GM20431 (cell line): ENCODE measurements around the gene IRF4.

Experiments used
- in situ Hi-C: fragments of 300-500 bp; cut with MseI, MboI; formaldehyde crosslinking; loops from one replicate; pipeline ENCODE4 v1.15.0; 2020; ENCODE audit warnings: low sequenced_read_pairs; ENCODE audit not compliant: unreplicated experiment

IRF4 gene

DNA sequence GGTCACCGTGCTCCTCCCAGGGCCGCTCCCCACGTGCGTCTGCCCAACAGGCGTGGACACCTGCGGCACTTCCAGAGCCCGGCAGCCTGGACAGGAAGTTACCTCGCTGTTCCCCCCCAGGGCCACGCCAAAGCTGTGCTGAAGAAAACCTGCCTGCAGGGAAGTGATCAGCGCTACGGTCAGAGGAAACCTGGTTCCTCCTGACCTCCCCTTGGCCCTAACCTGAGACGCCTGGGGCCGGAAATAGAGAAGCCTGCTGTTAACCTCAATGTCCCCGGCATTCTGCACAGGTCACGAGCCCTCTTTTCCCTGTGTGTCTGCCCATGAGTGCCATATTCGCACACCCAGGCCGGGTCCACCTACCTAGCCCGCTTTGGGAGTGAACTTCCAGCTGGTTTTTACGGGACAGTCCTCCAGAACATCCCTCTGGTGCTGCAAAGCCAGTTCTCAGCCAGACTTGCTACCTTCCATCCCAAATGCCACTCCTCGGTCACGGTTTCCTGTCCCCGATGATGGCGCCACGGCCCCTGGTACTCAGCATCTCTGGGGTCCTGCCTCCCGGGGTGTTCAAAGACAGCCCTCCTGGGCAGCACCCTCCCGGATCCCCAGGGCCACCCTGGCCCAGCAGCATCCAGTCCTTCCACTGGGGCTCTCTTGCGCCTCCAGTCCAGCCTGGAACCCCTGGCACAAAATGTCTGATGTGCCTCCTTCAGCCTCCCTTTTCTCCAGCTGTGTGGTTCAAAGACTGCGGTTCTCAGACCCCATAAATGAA, 12.0 kb upstream of the IRF4 start:
- in situ Hi-C loops: no loop called here

DNA sequence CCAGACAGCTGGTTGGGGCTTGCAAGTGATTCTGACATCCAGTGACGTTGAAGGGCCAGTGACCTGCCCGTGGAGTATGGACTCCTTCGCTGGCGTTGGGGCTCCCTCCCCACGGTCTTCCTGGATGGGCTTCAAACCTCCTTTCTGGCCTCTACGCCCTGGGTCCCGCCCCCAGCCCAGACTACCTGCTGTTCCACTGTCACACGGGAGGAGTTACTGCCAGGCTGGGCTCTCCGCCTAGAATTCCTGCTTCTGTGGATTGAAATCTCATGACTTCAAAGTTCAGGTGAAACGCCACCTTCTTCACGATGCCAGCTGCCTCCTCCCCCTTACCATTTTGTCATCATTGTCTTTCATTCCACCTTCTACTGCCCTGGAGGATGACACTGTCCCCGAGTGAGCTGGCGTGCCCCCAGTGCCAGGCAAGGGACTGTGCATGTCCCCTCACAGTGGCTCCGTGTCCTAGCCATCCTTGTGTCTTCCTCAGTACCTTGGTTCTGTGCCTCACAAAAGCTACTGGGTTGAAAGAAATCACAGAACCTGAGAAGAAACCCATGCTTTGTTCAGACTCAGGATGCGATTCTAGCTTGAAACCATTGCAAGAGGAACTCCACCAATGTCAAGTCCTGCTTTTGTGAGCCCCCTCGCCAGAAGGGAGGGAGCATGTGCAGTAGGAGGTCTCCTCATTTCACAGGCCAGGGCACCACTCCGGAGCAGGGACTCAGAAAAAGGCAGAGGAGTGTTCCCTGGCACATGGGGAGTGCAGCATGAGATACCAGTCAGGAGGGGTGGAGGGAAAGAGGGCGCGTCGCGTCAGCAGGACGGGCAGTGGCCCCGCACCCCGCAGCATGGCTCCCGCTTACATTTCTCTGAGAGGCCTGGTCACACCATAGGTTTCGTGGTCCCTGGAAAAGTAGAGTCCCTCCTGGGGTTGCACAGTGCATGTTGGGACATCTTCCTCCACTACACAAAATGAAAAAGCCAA, 11.0 kb upstream of the IRF4 start:
- in situ Hi-C loops: no loop called here

DNA sequence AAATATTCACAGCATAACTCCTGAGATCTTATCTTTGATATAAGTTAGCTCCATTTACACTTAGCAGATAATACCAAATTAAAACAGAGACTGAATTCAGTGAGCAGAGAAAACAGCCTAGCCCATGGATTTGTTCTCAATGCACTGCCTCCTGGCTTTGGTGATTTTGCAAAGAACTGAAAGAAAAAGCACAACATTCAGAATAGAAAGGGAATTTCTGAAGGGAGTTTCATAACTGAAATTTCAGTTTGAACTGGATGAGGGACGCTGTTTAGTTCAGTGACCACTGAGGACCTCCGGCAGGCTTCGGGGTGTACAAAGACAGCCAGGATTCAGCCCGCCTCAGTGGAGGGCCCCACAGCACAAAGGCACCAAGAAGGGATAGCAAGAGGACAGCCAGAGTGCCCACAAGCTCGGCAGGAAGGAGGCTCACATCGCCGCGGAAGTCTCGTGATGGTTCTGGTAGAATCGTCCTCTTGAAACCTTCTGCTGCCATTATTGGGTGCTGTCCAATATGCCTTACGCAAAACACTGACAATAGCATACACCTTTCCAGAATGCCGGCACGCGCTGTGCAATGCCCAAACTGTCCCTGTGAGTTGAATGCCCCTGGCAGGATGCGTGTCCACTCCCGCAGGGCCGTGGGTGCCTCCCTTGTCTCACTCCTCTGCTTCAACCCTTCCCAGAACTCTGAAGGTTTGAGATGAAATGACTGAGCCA, 9.7 kb upstream of the IRF4 start:
- in situ Hi-C loops: no loop called here

DNA sequence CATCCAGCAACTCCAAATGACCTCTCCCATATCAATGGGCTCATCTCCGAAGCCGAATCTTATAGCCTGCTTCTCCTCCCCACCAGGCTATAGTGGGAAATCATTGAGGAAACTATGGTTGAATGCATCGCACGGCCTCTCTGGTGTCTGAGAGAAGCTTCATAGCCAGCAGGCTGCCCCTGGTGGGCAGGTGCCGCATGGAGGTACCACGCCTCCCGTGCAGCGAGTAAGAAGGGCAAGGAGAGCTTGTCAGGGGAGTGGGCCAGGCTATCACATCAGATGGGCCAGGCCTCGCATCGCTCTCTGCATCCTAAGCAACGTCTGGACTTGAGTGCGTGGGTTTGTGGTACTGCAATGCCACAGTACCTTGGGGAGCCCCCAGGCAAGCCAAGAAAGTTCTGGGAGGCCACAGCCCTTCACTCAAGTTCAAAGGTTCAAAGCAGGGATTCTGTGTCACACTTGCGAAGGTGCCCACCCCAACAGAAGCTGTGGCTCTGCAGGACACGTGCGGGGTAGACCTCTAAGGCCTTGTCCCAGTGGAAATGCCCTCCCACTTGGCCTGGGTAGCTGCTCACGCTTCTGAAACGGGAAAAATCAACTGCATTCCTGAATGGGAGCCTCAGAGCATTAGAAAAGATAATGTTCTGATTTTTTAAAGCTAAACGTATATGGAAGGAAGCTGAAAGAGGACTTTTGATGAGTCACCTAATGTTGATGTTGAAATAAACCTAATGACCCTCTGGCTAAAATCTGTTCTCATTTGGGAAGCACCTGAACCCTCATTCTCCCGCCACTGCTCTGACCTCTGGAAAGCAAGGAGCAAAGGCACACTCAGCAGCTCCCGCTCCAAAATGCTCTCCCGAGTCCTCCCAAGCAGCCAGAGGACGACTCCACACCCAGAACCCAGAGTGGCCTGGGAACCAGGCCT, 8.4 kb upstream of the IRF4 start:
- in situ Hi-C loops: no loop called here

GRCh38 chr6:383856-384255, 7.7 kb upstream of the IRF4 start:
- in situ Hi-C loops: no loop called here

- in situ Hi-C loops: no loop called here
Observed at GRCh38 chr6:384898-385297, 6.7 kb upstream of the IRF4 start.

GRCh38 chr6:385614-386013, 5.9 kb upstream of the IRF4 start:
- in situ Hi-C loops: no loop called here

DNA sequence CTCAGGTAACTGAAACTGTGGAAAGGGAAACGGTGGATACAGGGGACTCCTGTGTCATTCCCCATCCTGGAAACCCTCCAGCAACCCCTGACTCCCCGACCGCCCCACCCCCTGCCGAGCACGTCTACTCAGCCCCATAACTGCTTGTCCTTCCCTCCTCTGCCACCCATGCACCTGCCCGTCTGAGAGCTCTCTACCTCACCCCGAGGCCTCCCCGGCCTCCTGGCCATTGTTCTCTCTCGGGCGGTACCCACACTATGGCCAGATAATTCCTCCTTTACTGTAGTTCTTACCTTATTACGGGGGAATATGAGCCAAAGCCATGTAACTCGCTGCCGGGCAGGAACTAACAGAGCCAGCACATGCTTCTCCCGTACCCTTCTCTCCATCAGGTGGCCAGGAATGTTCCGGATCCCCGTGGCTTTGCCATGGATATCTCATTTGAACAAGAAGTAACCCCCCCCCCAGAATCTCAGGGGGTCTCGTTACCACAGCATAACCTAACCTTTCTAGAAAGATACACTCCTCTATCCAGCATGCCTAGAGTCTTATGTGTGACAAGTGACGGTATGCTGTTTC, 4.8 kb upstream of the IRF4 start:
- in situ Hi-C loops: no loop called here

- in situ Hi-C loops: no loop called here
Observed at GRCh38 chr6:387293-387741, 4.2 kb upstream of the IRF4 start.

DNA sequence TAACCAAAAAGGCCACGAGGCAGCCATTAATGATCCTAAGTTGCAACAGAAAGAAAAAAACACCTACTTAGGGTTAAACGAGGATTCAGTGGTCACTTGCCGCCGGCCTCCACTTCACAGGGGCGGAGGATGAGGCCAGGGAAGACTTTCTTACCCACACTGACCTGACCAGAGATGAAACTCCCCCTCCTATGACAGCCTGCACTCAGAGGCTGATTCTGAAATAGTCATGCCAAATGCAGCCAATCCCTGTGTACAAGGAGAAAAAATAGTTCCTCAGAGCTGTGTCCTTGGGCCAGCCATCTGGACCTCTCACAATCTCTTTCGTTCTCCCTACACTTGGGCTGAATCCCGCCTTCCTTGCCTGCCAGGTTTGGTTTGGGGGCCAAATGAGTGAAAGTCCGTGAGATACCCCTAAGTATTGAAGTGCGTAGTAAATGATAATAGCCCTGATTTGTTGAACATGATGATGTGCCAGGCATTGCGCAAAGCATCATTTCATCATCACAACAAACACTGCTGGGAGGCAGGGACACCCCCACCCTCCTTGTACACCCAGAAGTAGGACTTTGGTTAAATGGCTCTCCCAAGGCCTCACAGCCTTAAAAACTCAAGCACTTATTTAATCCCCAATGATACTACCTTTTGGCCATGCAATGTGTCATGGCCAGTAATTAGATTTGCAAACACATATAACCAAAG, 3.2 kb upstream of the IRF4 start:
- in situ Hi-C loops: no loop called here

DNA sequence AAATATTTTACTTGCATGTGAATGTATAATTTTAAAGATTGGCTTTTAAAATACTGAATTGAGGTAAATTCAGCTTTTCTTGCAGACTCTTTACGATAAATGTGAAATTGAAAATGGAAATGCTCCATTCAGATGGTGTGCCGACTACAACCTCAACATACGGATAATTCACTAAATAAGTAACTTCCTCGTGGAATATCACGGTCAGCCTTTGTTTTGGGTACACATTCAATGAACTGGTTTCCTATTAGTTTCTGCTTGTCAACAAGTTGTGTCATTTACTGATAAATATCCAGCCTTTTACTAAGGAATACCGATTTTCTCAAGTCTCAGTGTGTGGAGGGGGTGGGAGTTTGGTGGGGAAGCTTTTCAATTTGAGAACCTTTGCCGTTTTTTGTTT, 2.4 kb upstream of the IRF4 start:
- in situ Hi-C loops: no loop called here

- in situ Hi-C loops: no loop called here
Observed at GRCh38 chr6:389622-390021, 1.9 kb upstream of the IRF4 start.

DNA sequence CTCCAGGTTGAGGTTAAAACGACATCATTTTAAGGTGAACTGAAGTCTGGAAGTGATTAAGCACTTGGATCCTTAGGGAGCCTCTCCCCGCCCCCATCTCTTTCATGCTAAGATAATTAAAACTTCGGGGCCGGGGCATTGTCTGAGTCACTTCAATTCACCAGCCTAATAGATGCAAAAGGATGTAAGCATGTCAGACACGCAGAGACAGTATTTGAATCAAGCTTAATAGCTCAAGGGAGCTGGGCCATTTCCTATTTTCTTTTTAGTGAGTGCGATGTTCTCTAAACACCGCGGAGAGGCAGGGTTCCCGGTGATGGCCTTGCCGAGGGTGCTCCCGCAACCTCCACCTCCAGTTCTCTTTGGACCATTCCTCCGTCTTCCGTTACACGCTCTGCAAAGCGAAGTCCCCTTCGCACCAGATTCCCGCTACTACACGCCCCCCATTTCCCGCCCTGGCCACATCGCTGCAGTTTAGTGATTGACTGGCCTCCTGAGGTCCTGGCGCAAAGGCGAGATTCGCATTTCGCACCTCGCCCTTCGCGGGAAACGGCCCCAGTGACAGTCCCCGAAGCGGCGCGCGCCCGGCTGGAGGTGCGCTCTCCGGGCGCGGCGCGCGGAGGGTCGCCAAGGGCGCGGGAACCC, 516 bp upstream of the IRF4 start:
- in situ Hi-C loops: no loop called here

GRCh38 chr6:392441-393390, 1.2 kb downstream of the IRF4 start:
- in situ Hi-C loops: no loop called here

DNA sequence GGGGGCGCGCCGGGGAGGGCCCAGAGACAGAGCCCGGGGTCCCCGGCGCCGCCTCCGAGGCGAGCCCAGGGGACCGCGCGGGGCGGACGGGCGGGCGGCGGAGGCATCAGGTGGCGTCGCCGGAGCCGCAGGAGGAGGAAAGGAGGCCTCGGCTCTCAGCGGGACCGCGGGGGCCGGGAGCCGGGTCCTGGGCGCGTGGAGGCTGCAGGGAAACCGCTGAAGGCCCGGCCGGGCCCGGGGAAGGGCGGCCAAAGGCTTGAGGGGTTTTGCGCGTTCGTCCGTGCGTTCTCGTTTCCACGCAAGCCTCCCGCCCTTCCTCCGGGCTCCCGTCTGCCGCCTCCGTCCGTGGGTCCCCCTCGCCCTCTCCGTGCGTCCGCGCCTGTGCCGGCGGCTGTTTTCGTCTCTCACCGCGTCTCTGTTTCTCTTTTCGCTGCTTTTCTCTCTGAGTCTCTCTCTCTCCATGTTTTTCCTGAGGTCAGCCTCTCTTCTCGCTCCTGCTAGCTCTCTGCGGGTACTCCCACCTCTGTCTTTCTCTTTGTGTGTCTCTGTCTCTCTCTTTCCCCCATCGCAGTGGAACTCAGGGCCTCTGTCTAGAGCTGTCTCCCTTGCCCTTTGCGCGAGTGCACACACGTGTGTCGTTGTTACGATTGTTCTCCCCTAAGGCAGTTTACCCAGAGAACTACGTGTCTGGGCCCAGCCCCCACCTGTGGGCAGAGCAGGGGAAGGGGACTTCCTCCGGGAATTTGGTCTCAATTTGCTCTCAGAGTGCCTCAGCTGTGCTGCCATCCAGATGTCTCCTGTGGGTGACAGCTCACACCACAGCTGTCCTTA, 2.1 kb downstream of the IRF4 start:
- in situ Hi-C loops: no loop called here

- in situ Hi-C loops: no loop called here
Observed at GRCh38 chr6:394641-395289, 3.2 kb downstream of the IRF4 start.
